GM23248 (cell line): ENCODE measurements around the gene RIPPLY2.

Experiments
- EZH2 ChIP-seq: fragments of 200-600 bp; sonication (generic); IDR thresholded peaks from 2 replicates; pipeline ENCODE4 v1.6.1; 2018; ENCODE audit warnings: antibody characterized with exemption, mild to moderate bottlenecking; ENCODE audit not compliant: insufficient read depth, poor library complexity, severe bottlenecking
- EZH2phosphoT487 ChIP-seq: fragments of 200-600 bp; sonication (generic); IDR thresholded peaks from 2 replicates; pipeline ENCODE4 v1.6.1; 2018; ENCODE audit warnings: antibody characterized with exemption, moderate library complexity, mild to moderate bottlenecking, low read depth; ENCODE audit not compliant: insufficient read depth

GRCh38 chr6:83889621-83890020 lies 36.5 kb downstream of the RIPPLY2 start:
- TF ChIP-seq EZH2: no peak
- TF ChIP-seq EZH2phosphoT487: no peak
